Upper lobe of right lung (tissue), 1 donor: ENCODE measurements around the gene C5AR1. TPM values are rescaled to one million over a fixed set of nuclear protein-coding genes. Genes with fewer than 3 reads are reported as not detected.
A peak's percentile ranks its signal among the peaks of the same experiment; 100 is the strongest.

Experiments used
- ATAC-seq: fragments of 200-7000 bp; cut with Tn5 transposase; one replicate; pipeline ENCODE4 v1.9.1; 2020; ENCODE audit warnings: mild to moderate bottlenecking, moderate library complexity
- DNase-seq: peaks from one replicate; pipeline ENCODE4 v3.0.0-alpha.2; 2020
- H3K27ac ChIP-seq: fragments of 200-600 bp; one replicate; pipeline ENCODE4 v1.8.0; 2022
- H3K27me3 ChIP-seq: fragments of 200-600 bp; one replicate; pipeline ENCODE4 v1.8.0; 2022; ENCODE audit warnings: mild to moderate bottlenecking
- H3K36me3 ChIP-seq: fragments of 200-600 bp; one replicate; pipeline ENCODE4 v1.8.0; 2022
- H3K4me1 ChIP-seq: fragments of 200-600 bp; one replicate; pipeline ENCODE4 v1.8.0; 2022
- H3K4me3 ChIP-seq: fragments of 200-600 bp; one replicate; pipeline ENCODE4 v1.8.0; 2022; ENCODE audit warnings: mild to moderate bottlenecking
- H3K9me3 ChIP-seq: fragments of 200-600 bp; one replicate; pipeline ENCODE4 v1.8.0; 2022
- CTCF ChIP-seq: fragments of 200-600 bp; IDR thresholded peaks from one replicate; pipeline ENCODE4 v1.8.0; 2022; ENCODE audit warnings: antibody characterized with exemption
- intact Hi-C: fragments of 100-400 bp; cut with DNase I; formaldehyde crosslinking; loops from one replicate; pipeline ENCODE4 v1.11.0; 2022
- total RNA-seq: library from RNA; stranded (reverse); fragmentation: NEBNext Ultra II Directional; extraction: Animal tissue kit (Norgen Biotek cat#: 25700); gene quantifications from one replicate; pipeline ENCODE4 v1.2.1, GENCODE V29; 2021
- donor health status: DM: no; HTN: yes; CAD: no; lungs with severe emphysema.

Gene C5AR1
- total RNA-seq, 1 donor from 2014 or later, result 58.9 TPM

GRCh38 chr19:47303966-47304365 is 5.7 kb upstream of the C5AR1 start:
- TF ChIP-seq CTCF, result no peak
- Histone ChIP-seq H3K27ac (no peak overlapping the region), H3K4me1 (peaks cover 11% of the 10 kb centered on the region), H3K36me3 (no peaks in the 10 kb centered on the region), H3K4me3 (no peak overlapping the region), H3K27me3 (no peaks in the 10 kb centered on the region), H3K9me3 (no peaks in the 10 kb centered on the region)
- no peak for DNase-seq
- ATAC-seq, result no peak
- intact Hi-C loops, result no loop called here

- Histone ChIP-seq H3K27me3 (no peaks in the 10 kb centered on the region), H3K9me3 (no peaks in the 10 kb centered on the region), H3K4me1 (peaks cover 14% of the 10 kb centered on the region), H3K4me3 (no peak overlapping the region), H3K36me3 (no peaks in the 10 kb centered on the region), H3K27ac (no peak overlapping the region)
- intact Hi-C loops, result no loop called here
- DNase-seq (peak; percentile 84), ATAC-seq (peak; percentile 87)
- TF ChIP-seq CTCF, result peak; percentile 92
Observed at GRCh38 chr19:47305309-47305751, 4.3 kb upstream of the C5AR1 start.

GRCh38 chr19:47306303-47306702 is 3.4 kb upstream of the C5AR1 start:
- peaks cover 14% of the 10 kb centered on the region for H3K4me1 ChIP-seq
- H3K4me3 ChIP-seq, result no peak overlapping the region
- no peaks in the 10 kb centered on the region for H3K36me3 ChIP-seq
- DNase-seq (no peak), ATAC-seq (no peak)
- H3K9me3 ChIP-seq, result no peaks in the 10 kb centered on the region
- TF ChIP-seq CTCF, result no peak
- intact Hi-C loops, result no loop called here
- no peaks in the 10 kb centered on the region for H3K27me3 ChIP-seq
- H3K27ac ChIP-seq, result no peak overlapping the region

GRCh38 chr19:47309038-47309437 is 623 bp upstream of the C5AR1 start:
- Histone ChIP-seq H3K27me3 (no peaks in the 10 kb centered on the region), H3K4me3 (no peak overlapping the region), H3K4me1 (peaks cover 14% of the 10 kb centered on the region), H3K36me3 (no peaks in the 10 kb centered on the region), H3K9me3 (no peaks in the 10 kb centered on the region), H3K27ac (peak overlapping the region; percentile 55)
- TF ChIP-seq CTCF, result no peak
- intact Hi-C loops, result no loop called here
- ATAC-seq, result no peak
- no peak for DNase-seq

- Histone ChIP-seq H3K4me3 (peak overlapping the region; percentile 34), H3K36me3 (no peaks in the 10 kb centered on the region), H3K9me3 (no peaks in the 10 kb centered on the region), H3K27ac (peak overlapping the region; percentile 55), H3K27me3 (no peaks in the 10 kb centered on the region), H3K4me1 (peaks cover 10% of the 10 kb centered on the region)
- no peak for TF ChIP-seq CTCF
- no peak for ATAC-seq
- no peak for DNase-seq
- intact Hi-C loops, result no loop called here
Observed at GRCh38 chr19:47310323-47310722, 662 bp downstream of the C5AR1 start.

- H3K4me3 ChIP-seq, result peak overlapping the region; percentile 34
- no peak for TF ChIP-seq CTCF
- H3K27ac ChIP-seq, result peak overlapping the region; percentile 55
Observed at GRCh38 chr19:47310819-47311218, 1.2 kb downstream of the C5AR1 start.

More at GRCh38 chr19:47310819-47311218, 1.2 kb downstream of the C5AR1 start:
- peaks cover 5% of the 10 kb centered on the region for H3K4me1 ChIP-seq
- no peaks in the 10 kb centered on the region for H3K36me3 ChIP-seq
- H3K9me3 ChIP-seq, result no peaks in the 10 kb centered on the region
- ATAC-seq, result peak; percentile 40
- intact Hi-C loops, result no loop called here
- no peaks in the 10 kb centered on the region for H3K27me3 ChIP-seq
- peak; percentile 79 for DNase-seq
